BJ (cell line): ENCODE measurements around the gene B3GLCT. TPM values are rescaled to one million over a fixed set of nuclear protein-coding genes. Genes with fewer than 3 reads are reported as not detected.

Source experiments
- CTCF ChIA-PET: fragments of 350-600 bp; formaldehyde crosslinking; extraction: SDS; loops from one replicate; lab custom pipeline; 2021; ENCODE audit warnings: antibody characterized with exemption, inconsistent platforms; lab: Yijun Ruan, JAX
- POLR2A ChIA-PET: fragments of 300-600 bp; sonication (Branson Sonifier 250); formaldehyde crosslinking; extraction: SDS; loops from one replicate; lab custom pipeline; 2021; ENCODE audit warnings: antibody characterized with exemption; lab: Charles Lee
- DNase-seq: peaks from one replicate; pipeline ENCODE4 v3.0.0-alpha.2; 2011; ENCODE audit warnings: low read depth
- H3K27me3 ChIP-seq: 2 replicates; pipeline ENCODE4 v1.6.0; 2011; ENCODE audit warnings: low read length; ENCODE audit not compliant: control insufficient read depth, insufficient read depth
- H3K36me3 ChIP-seq: 2 replicates; pipeline ENCODE4 v1.5.1; 2011; ENCODE audit warnings: low read length; ENCODE audit not compliant: control insufficient read depth, insufficient read depth
- H3K4me3 ChIP-seq: 2 replicates; pipeline ENCODE4 v1.5.1; 2011; ENCODE audit warnings: low read depth, mild to moderate bottlenecking, control low read depth, low read length
- polyA plus RNA-seq: library from polyadenylated mRNA; depleted of rRNA; stranded (reverse); fragments of >200 nt; gene quantifications from 2 replicates; pipeline ENCODE4 v1.2.3, GENCODE V29; 2011
- TF ChIP-seq, protein P1 (sequence below): IDR thresholded peaks from 2 replicates; pipeline ENCODE4 v1.5.1; 2011; ENCODE audit warnings: low read depth, mild to moderate bottlenecking, control low read depth, inconsistent platforms, low read length, moderate library complexity; ENCODE audit not compliant: insufficient read depth

B3GLCT gene
- polyA plus RNA-seq, 1 experiment = 3.3 TPM

DNA sequence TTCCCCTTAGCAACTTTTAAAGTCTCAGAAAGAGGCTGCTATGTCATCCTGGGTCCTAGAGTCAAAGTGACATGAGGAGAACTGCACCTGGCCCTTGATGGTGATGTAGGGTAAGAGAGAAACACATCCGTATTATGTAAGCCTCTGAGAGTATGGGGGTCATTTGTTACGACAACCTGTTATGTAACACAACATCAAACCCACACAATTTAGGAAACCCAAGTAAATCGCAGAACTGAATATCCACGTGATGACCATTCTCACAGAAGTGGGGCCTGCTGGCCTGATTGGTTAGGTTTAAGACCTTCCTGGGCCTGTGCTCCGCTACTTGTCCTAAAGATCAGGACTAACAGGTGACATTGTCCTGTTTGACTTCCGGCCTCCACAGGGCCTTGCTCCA lies 15.3 kb upstream of the B3GLCT start:
- ChIA-PET CTCF (no interaction called here), POLR2A (no interaction called here)
- H3K4me3 ChIP-seq = no peak overlapping the region
- H3K36me3 ChIP-seq = no peaks in the 10 kb centered on the region
- no peak for DNase-seq
- TF ChIP-seq, protein P1, sequence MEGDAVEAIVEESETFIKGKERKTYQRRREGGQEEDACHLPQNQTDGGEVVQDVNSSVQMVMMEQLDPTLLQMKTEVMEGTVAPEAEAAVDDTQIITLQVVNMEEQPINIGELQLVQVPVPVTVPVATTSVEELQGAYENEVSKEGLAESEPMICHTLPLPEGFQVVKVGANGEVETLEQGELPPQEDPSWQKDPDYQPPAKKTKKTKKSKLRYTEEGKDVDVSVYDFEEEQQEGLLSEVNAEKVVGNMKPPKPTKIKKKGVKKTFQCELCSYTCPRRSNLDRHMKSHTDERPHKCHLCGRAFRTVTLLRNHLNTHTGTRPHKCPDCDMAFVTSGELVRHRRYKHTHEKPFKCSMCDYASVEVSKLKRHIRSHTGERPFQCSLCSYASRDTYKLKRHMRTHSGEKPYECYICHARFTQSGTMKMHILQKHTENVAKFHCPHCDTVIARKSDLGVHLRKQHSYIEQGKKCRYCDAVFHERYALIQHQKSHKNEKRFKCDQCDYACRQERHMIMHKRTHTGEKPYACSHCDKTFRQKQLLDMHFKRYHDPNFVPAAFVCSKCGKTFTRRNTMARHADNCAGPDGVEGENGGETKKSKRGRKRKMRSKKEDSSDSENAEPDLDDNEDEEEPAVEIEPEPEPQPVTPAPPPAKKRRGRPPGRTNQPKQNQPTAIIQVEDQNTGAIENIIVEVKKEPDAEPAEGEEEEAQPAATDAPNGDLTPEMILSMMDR = no peak
- peaks cover 6% of the 10 kb centered on the region; the same call in 1 of the 2 replicates for H3K27me3 ChIP-seq

DNA sequence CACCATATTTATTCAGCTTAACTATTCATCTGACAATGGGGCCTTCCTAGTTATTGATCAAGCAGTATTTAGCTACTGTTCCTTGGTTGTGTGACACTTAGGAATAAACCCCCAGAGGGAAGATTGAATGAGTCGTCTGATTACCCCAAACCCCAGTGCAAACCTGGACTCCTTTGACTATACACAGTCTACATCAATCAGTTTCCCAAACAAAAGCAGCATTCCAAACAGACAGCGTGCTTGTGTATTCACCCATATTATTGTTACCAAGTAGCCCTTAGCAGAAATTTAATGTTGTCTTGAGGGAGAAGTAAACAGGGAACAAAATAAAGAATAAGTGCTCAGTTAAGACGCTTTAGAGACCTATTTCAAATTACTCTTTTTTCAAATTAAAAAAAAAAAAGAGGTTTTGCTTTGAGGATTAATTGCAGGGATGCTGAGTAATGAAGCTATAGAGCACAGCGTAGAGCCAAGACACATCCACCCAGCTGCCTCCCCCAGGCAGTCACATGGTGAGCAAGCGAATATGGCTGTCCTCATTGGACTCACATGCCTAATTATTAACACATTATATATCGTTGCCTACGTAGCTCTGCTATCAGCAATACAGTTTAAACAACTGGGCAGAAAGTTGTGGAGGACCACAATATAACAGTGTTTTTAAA lies 14.7 kb upstream of the B3GLCT start:
- POLR2A ChIA-PET = no interaction called here
- TF ChIP-seq, protein P1 = no peak
- Histone ChIP-seq H3K27me3 (peaks cover 8% of the 10 kb centered on the region; the same call in 1 of the 2 replicates), H3K4me3 (no peak overlapping the region), H3K36me3 (no peaks in the 10 kb centered on the region)
- CTCF ChIA-PET = interaction anchor here (0.6 kb wide), 1 partner anchor 128 kb away, joined by 3 read pairs; no protein-coding TSS in a partner anchor
- no peak for DNase-seq

DNA sequence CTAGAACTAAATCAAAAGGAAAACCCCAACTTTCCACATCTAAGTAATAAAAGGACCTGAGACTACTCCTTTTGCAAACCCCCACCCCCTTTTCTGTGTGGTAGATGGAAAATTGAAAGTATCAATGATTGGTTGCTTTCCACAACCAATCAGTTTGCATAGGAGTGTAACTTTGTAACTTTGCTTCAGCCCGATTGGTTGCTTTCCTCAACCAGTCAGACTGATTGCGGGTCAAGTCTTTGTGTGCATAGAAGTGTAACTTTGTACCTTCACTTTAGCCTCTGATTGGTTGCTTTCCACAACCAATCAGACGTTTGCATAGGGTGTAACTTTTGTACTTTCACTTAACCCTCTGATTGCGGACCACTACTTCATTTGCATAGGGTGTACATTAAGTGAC lies 8.0 kb upstream of the B3GLCT start:
- H3K36me3 ChIP-seq = no peaks in the 10 kb centered on the region
- ChIA-PET POLR2A (no interaction called here), CTCF (interaction anchor here (1.7 kb wide), 1 partner anchor 8 kb away, joined by 5 read pairs; the partner anchor contains the start of gene B3GLCT)
- no peak for DNase-seq
- peaks cover 10% of the 10 kb centered on the region; the same call in 1 of the 2 replicates for H3K27me3 ChIP-seq
- no peak overlapping the region for H3K4me3 ChIP-seq
- TF ChIP-seq, protein P1 = no peak

DNA sequence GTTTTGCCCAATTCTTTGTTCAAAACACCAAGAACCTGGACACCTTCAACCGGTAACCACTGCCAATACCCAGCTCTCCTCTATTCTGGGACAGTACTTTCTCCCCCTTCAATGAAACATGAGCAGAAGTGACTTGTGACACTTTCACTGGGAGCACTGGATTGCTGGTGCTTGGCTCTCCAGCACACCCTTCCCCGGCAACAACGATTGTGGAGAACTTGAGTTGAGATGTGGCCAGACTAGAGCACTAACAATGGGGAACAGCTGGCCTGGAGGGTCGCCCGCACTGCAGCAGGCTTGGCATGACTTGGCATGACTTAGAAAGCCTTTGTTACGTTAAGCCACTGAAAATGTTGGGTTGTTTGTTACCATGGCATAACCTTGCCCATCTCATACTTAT lies 7.5 kb upstream of the B3GLCT start:
- DNase-seq = no peak
- Histone ChIP-seq H3K27me3 (peaks cover 10% of the 10 kb centered on the region; the same call in 1 of the 2 replicates), H3K4me3 (no peak overlapping the region), H3K36me3 (no peaks in the 10 kb centered on the region)
- CTCF ChIA-PET = no interaction called here
- POLR2A ChIA-PET = no interaction called here
- TF ChIP-seq, protein P1 = no peak

DNA sequence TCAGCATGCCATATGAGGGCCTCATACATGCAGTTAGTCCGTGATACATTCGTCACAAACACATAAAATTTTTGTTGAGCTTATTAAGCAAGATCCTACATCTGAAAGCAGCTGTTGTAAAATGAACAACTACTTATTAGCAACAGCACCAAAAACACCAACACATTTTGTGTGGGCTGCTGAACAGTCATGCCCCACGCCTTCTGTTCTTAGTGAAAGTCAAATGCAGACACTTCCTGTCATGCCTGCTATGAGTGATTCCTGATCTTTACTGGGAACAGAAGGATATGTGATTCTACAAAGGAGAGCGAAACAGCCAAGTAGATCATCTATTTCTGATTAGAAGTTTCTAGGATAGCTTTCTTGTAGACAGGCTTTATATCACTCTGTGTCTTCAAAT lies 4.2 kb upstream of the B3GLCT start:
- peaks cover 1% of the 10 kb centered on the region; the same call in 1 of the 2 replicates for H3K27me3 ChIP-seq
- TF ChIP-seq, protein P1 = no peak
- H3K4me3 ChIP-seq = no peak overlapping the region
- CTCF ChIA-PET = interaction anchor here (0.6 kb wide), 1 partner anchor 24 kb away, joined by 3 read pairs; no protein-coding TSS in a partner anchor
- no peak for DNase-seq
- no peaks in the 10 kb centered on the region for H3K36me3 ChIP-seq
- POLR2A ChIA-PET = no interaction called here
